K562 (cell line): ENCODE data around the gene RGS8. TPM values are rescaled to one million over a fixed set of nuclear protein-coding genes. Genes with fewer than 3 reads are reported as not detected.

ENCODE experiments used
- ATAC-seq: fragments of 200-7000 bp; cut with Tn5 transposase; 3 replicates; pipeline ENCODE4 v1.9.1; 2020; ENCODE audit warnings: moderate library complexity
- BruUV-seq: library from RNA; stranded (reverse); fragments of 400-500 nt; replicated peaks from 2 replicates; lab custom pipeline; 2021; lab: Mats Ljungman, UMichigan
- CTCF ChIA-PET: fragments of 300-600 bp; formaldehyde crosslinking; extraction: SDS; loops from one replicate; lab custom pipeline; 2021; ENCODE audit warnings: low intra/inter-chr PET ratio; lab: Yijun Ruan, JAX
- POLR2A ChIA-PET: fragments of 300-600, 350-650 bp; sonication (Branson Sonifier 250); formaldehyde crosslinking; extraction: SDS; loops from one replicate; lab custom pipeline; 2021; ENCODE audit warnings: antibody characterized with exemption, inconsistent platforms; lab: Yijun Ruan, JAX
- DNase-seq, 4 experiments: peaks; one replicate each; pipeline versions ENCODE4 v3.0.0 to v3.0.0-alpha.2; 2011 to 2018; ENCODE audit warnings: low spot score in 3 of 4, mixed read lengths in 3 of 4; ENCODE audit errors: extremely low read depth in 1 of 4
- FAIRE-seq: peaks from 2 replicates; lab custom pipeline; 2011; peaks lifted over from hg19 to GRCh38; lab: Jason Lieb, UNC
- H2AFZ ChIP-seq: 2 replicates; pipeline ENCODE4 v1.6.0; 2011; ENCODE audit warnings: low read depth, low read length, control low read depth, inconsistent platforms
- H3K27ac ChIP-seq: fragments of 200-600 bp; 3 replicates; pipeline ENCODE4 v1.8.0; 2011; ENCODE audit warnings: low read depth, mild to moderate bottlenecking, control low read depth, inconsistent platforms, low read length, moderate library complexity, mixed read lengths; ENCODE audit errors: extremely low read depth
- H3K27me3 ChIP-seq, 2 experiments: fragments of 300-600 bp in 1 of 2; 2 replicates in 1 of 2; 3 replicates in 1 of 2; pipeline versions ENCODE4 v1.6.0 to v1.8.0; 2011; ENCODE audit warnings: inconsistent platforms in 2 of 2, low read length in 2 of 2, mild to moderate bottlenecking in 1 of 2, mixed read lengths in 1 of 2, moderate library complexity in 1 of 2; ENCODE audit not compliant: control insufficient read depth in 2 of 2, insufficient read depth in 2 of 2
- H3K36me3 ChIP-seq: fragments of 300-600 bp; 3 replicates; pipeline ENCODE4 v1.8.0; 2011; ENCODE audit warnings: mild to moderate bottlenecking, low read length, inconsistent platforms; ENCODE audit not compliant: control insufficient read depth, insufficient read depth
- H3K4me1 ChIP-seq, 2 experiments: fragments of 200-600 bp in 1 of 2; replicated peaks in 1 of 2; 2 replicates in 1 of 2; 3 replicates in 1 of 2; pipeline versions ENCODE4 v1.5.1 to v1.8.0; 2011; ENCODE audit warnings: inconsistent platforms in 2 of 2, low read length in 2 of 2, mild to moderate bottlenecking in 1 of 2, mixed read lengths in 1 of 2, moderate library complexity in 1 of 2; ENCODE audit not compliant: control insufficient read depth in 2 of 2, insufficient read depth in 2 of 2
- H3K4me2 ChIP-seq: 2 replicates; pipeline ENCODE4 v1.6.1; 2011; ENCODE audit warnings: low read length, control low read depth, inconsistent platforms, mixed read lengths; ENCODE audit not compliant: insufficient read depth
- H3K4me3 ChIP-seq: fragments of 200-600 bp; sonication (generic), shearing (Covaris generic); 2 replicates; pipeline ENCODE4 v1.5.1; 2016; ENCODE audit warnings: control low read depth, inconsistent platforms
- H3K79me2 ChIP-seq: fragments of 200-600 bp; 3 replicates; pipeline ENCODE4 v1.8.0; 2011; ENCODE audit warnings: low read length, inconsistent platforms; ENCODE audit not compliant: control insufficient read depth, insufficient read depth
- H3K9ac ChIP-seq, 2 experiments: 2 replicates each; pipeline versions ENCODE4 v1.6.0 to v1.6.1; 2011; ENCODE audit warnings: low read depth in 2 of 2, low read length in 2 of 2, control low read depth in 1 of 2, inconsistent platforms in 1 of 2, mild to moderate bottlenecking in 1 of 2, mixed read lengths in 1 of 2; ENCODE audit not compliant: insufficient read depth in 1 of 2
- H3K9me1 ChIP-seq: one replicate; pipeline ENCODE4 v1.6.0; 2011; ENCODE audit warnings: inconsistent platforms, mild to moderate bottlenecking, low read length, moderate library complexity; ENCODE audit not compliant: control insufficient read depth, insufficient read depth
- H3K9me3 ChIP-seq: replicated peaks from 2 replicates; pipeline ENCODE4 v1.5.1; 2011; ENCODE audit warnings: low read depth, low read length, inconsistent platforms; ENCODE audit not compliant: control insufficient read depth, insufficient read depth
- H4K20me1 ChIP-seq: replicated peaks from 2 replicates; pipeline ENCODE4 v1.6.1; 2011; ENCODE audit warnings: low read length, inconsistent platforms, mixed read lengths; ENCODE audit not compliant: control insufficient read depth, insufficient read depth
- COPS2 ChIP-seq: fragments of 450-650 bp; conservative IDR thresholded peaks from 2 replicates; pipeline ENCODE4 v1.6.1; 2016; ENCODE audit warnings: mild to moderate bottlenecking, moderate library complexity
- ETV1 ChIP-seq: fragments of 450-650 bp; conservative IDR thresholded peaks from 2 replicates; pipeline ENCODE4 v1.6.1; 2016; ENCODE audit warnings: missing genetic modification characterization, control low read depth, low read depth, missing compliant biosample characterization
- HINFP ChIP-seq: fragments of 450-650 bp; conservative IDR thresholded peaks from 2 replicates; pipeline ENCODE4 v1.6.1; 2016; ENCODE audit warnings: missing genetic modification characterization, low read depth, mild to moderate bottlenecking, control low read depth, missing compliant biosample characterization
- MITF ChIP-seq: IDR thresholded peaks from 2 replicates; pipeline ENCODE4 v1.6.1; 2014; ENCODE audit warnings: antibody characterized with exemption
- PATZ1 ChIP-seq: fragments of 250-450 bp; sonication (Bioruptor Pico); IDR thresholded peaks from 2 replicates; pipeline ENCODE4 v1.5.0; 2020; ENCODE audit warnings: mild to moderate bottlenecking, borderline replicate concordance
- PBX2 ChIP-seq, 2 experiments: IDR thresholded peaks in 1 of 2; conservative IDR thresholded peaks in 1 of 2; 2 replicates each; pipeline ENCODE4 v1.6.1; 2016; ENCODE audit warnings: low read depth in 2 of 2, mild to moderate bottlenecking in 1 of 2, missing compliant biosample characterization in 1 of 2, missing genetic modification characterization in 1 of 2, moderate library complexity in 1 of 2
- POU5F1 ChIP-seq: fragments of 150-350 bp; IDR thresholded peaks from 2 replicates; pipeline ENCODE4 v1.6.1; 2014; ENCODE audit warnings: borderline replicate concordance, low read length, low read depth, mild to moderate bottlenecking; ENCODE audit not compliant: partially characterized antibody
- SIN3A ChIP-seq, 2 experiments: fragments of 150-350 bp in 1 of 2; IDR thresholded peaks; 2 replicates each; pipeline ENCODE4 v1.6.1; 2011 to 2016; ENCODE audit warnings: borderline replicate concordance in 2 of 2, low read depth in 2 of 2, low read length in 2 of 2, mild to moderate bottlenecking in 2 of 2, moderate library complexity in 2 of 2; ENCODE audit not compliant: control insufficient read depth in 1 of 2
- TAF9B ChIP-seq: fragments of 450-650 bp; IDR thresholded peaks from 2 replicates; pipeline ENCODE4 v1.6.1; 2018; ENCODE audit warnings: mild to moderate bottlenecking; ENCODE audit not compliant: partially characterized antibody
- ZFP91 ChIP-seq: sonication (generic); formaldehyde crosslinking; IDR thresholded peaks from 2 replicates; pipeline ENCODE4 v1.8.0; 2022; ENCODE audit warnings: mild to moderate bottlenecking, missing genetic modification reagents
- ZNF143 ChIP-seq: sonication (generic); formaldehyde crosslinking; IDR thresholded peaks from 2 replicates; pipeline ENCODE4 v1.9.0; 2022; ENCODE audit warnings: mild to moderate bottlenecking, missing genetic modification reagents
- WGBS: fragments of 100-300 bp; shearing (Covaris generic); methylation state at CpG from one replicate; pipeline ENCODE4 v1.1.6; 2016; ENCODE audit warnings: low coverage, mixed read lengths; ENCODE audit not compliant: insufficient coverage; ENCODE audit errors: missing lambda C conversion rate; 5-methylcytosine and 5-hydroxymethylcytosine counted together
- in situ Hi-C: fragments of 300-500 bp; cut with MboI; formaldehyde crosslinking; loops from 4 replicates; pipeline ENCODE4 v1.15.0; 2018; ENCODE audit warnings: inconsistent platforms, mixed read lengths
- intact Hi-C: fragments of 100-400 bp; cut with micrococcal nuclease; formaldehyde crosslinking; loops from 2 replicates; pipeline ENCODE4 v1.14.2; 2022
- polyA plus RNA-seq, 8 experiments: library from polyadenylated mRNA; depleted of rRNA in 4 of 8; stranded (reverse) in 5 of 8; unstranded in 3 of 8; fragments of >200 nt; fragmentation: Nextera tagmentation in 2 of 8; fragmentation: Illumina TruSeq in 1 of 8; extraction: Ambion mirVana in 2 of 8; extraction: Trizol in 1 of 8; gene quantifications; 2 replicates each; pipeline versions ENCODE4 v1.2.1 to v1.2.3, GENCODE V29; 2011 to 2014; ENCODE audit warnings: inconsistent platforms in 1 of 8, missing spikeins in 1 of 8
- total RNA-seq, 7 experiments: library from RNA; depleted of rRNA in 6 of 7; stranded (reverse); fragments of >200 nt in 6 of 7; fragmentation: Illumina TruSeq in 2 of 7; extraction: Trizol in 2 of 7; gene quantifications; 2 replicates each; pipeline versions ENCODE4 v1.2.1 to v1.2.3, GENCODE V29; 2011 to 2021; ENCODE audit warnings: low replicate concordance in 1 of 7

The RGS8 gene
- total and polyA plus RNA-seq, 9 of the 15 experiments (the other 6 are each of a cell fraction or from before 2014, with no cell fraction given), result not detected

GRCh38 chr1:182656842-182657397, 27.5 kb downstream of the RGS8 start:
- Histone ChIP-seq H3K27ac (no peak overlapping the region), H3K9me1 (no peaks in the 10 kb centered on the region), H3K79me2 (no peaks in the 10 kb centered on the region), H3K4me1 (no peaks in the 10 kb centered on the region; a peak in 1 of 5 replicates), H3K27me3 (peaks cover 19 to 32% of the 10 kb centered on the region in 2 experiments; a peak in 4 of 5 replicates), H3K9ac (no peak overlapping the region), H3K9me3 (no peaks in the 10 kb centered on the region), H2AFZ (no peak overlapping the region), H3K36me3 (no peaks in the 10 kb centered on the region), H3K4me3 (no peak overlapping the region), H3K4me2 (no peak overlapping the region), H4K20me1 (no peaks in the 10 kb centered on the region)
- in situ Hi-C loops, result no loop called here
- FAIRE-seq (no peak), DNase-seq (no peak), ATAC-seq (no peak)
- TF ChIP-seq TAF9B, result no peak
- no peak for TF ChIP-seq PATZ1 (CRISPR knock-in tag)
- TF ChIP-seq ZNF143 (CRISPR knock-in tag), result no peak
- no peak for TF ChIP-seq MITF
- TF ChIP-seq ZFP91 (CRISPR knock-in tag), result no peak
- no peak for TF ChIP-seq HINFP (tag)
- no peak for TF ChIP-seq ETV1 (tag)
- TF ChIP-seq PBX2 (CRISPR knock-in tag; IDR thresholded peaks at IDR 0.05; ENCODE audit: low read depth), result no peak
- no peak for TF ChIP-seq PBX2 (tag; conservative IDR thresholded peaks at IDR 0.05; ENCODE audit: low read depth)
- no peak for TF ChIP-seq SIN3A (IDR thresholded peaks at IDR 0.05; ENCODE audit: borderline replicate concordance in 2 of 2, control insufficient read depth in 1 of 2, low read depth in 2 of 2, low read length in 2 of 2)
- TF ChIP-seq POU5F1, result no peak
- TF ChIP-seq COPS2, result no peak
- WGBS, result 0% methylated on average over 4 of the region's 4 CpGs
- CTCF ChIA-PET, result no interaction called here
- BruUV-seq, result no TSS peak
- POLR2A ChIA-PET, result no interaction called here
- intact Hi-C loops, result no loop called here
